GM12878 (cell line): Measurements from ENCODE around the gene THSD8. TPM values are rescaled to one million over a fixed set of nuclear protein-coding genes. Genes with fewer than 3 reads are reported as not detected.

ENCODE experiments used
- ATAC-seq: fragments of 200-7000 bp; cut with Tn5 transposase; 3 replicates; pipeline ENCODE4 v1.9.1; 2020; ENCODE audit warnings: mild to moderate bottlenecking, moderate library complexity
- BruUV-seq: library from RNA; stranded (reverse); fragments of 400-500 nt; replicated peaks from 2 replicates; lab custom pipeline; 2021; lab: Mats Ljungman, UMichigan
- CTCF ChIA-PET: fragments of 300-600 bp; sonication (Branson Sonifier 250); formaldehyde crosslinking; extraction: SDS; loops from one replicate; lab custom pipeline; 2021; ENCODE audit warnings: inconsistent platforms; lab: Yijun Ruan, JAX
- POLR2A ChIA-PET: fragments of 350-600 bp; formaldehyde crosslinking; extraction: SDS; loops from one replicate; lab custom pipeline; 2021; ENCODE audit warnings: inconsistent platforms; lab: Charles Lee
- RAD21 ChIA-PET: fragments of 300-600 bp; sonication (Branson Sonifier 250); formaldehyde crosslinking; loops from one replicate; lab custom pipeline; 2023; ENCODE audit warnings: antibody characterized with exemption; ENCODE audit not compliant: unreplicated experiment; lab: Charles Lee
- SMC1A ChIA-PET: fragments of 300-600 bp; sonication (Branson Sonifier 250); formaldehyde crosslinking; loops from one replicate; lab custom pipeline; 2023; ENCODE audit not compliant: unreplicated experiment, uncharacterized antibody; lab: Charles Lee
- DNase-seq: peaks from one replicate; pipeline ENCODE4 v3.0.0-alpha.2; 2011; ENCODE audit warnings: low read depth, low spot score
- FAIRE-seq: peaks from 3 replicates; lab custom pipeline; 2011; peaks lifted over from hg19 to GRCh38; lab: Jason Lieb, UNC
- H2AFZ ChIP-seq: 2 replicates; pipeline ENCODE4 v1.6.0; 2011; ENCODE audit warnings: low read depth, low read length, control low read depth; ENCODE audit not compliant: control insufficient read depth
- H3K27ac ChIP-seq: 2 replicates; pipeline ENCODE4 v1.5.1; 2011; ENCODE audit warnings: control low read depth; ENCODE audit not compliant: control insufficient read depth, insufficient read depth
- H3K27me3 ChIP-seq, 2 experiments: replicated peaks in 1 of 2; 2 replicates each; pipeline versions ENCODE4 v1.6.0 to v1.6.1; 2011; ENCODE audit warnings: low read length in 1 of 2; ENCODE audit not compliant: control insufficient read depth in 2 of 2, insufficient read depth in 2 of 2
- H3K36me3 ChIP-seq, 2 experiments: 2 replicates each; pipeline ENCODE4 v1.5.1; 2011; ENCODE audit warnings: low read length in 1 of 2; ENCODE audit not compliant: control insufficient read depth in 2 of 2, insufficient read depth in 2 of 2
- H3K4me1 ChIP-seq: 2 replicates; pipeline ENCODE4 v1.6.1; 2011; ENCODE audit warnings: mild to moderate bottlenecking, low read length, moderate library complexity, mixed read lengths; ENCODE audit not compliant: control insufficient read depth, insufficient read depth
- H3K4me2 ChIP-seq: 2 replicates; pipeline ENCODE4 v1.6.0; 2011; ENCODE audit warnings: control low read depth; ENCODE audit not compliant: control insufficient read depth, insufficient read depth
- H3K4me3 ChIP-seq: fragments of 200-600 bp; sonication (generic); 2 replicates; pipeline ENCODE4 v1.5.1; 2016
- H3K79me2 ChIP-seq: 2 replicates; pipeline ENCODE4 v1.6.0; 2011; ENCODE audit warnings: low read length; ENCODE audit not compliant: control insufficient read depth, insufficient read depth
- H3K9ac ChIP-seq: 2 replicates; pipeline ENCODE4 v1.8.0; 2011; ENCODE audit warnings: low read length, control low read depth, mixed read lengths; ENCODE audit not compliant: control insufficient read depth, insufficient read depth
- H3K9me3 ChIP-seq: replicated peaks from 3 replicates; pipeline ENCODE4 v1.5.1; 2011; ENCODE audit warnings: mild to moderate bottlenecking, low read length; ENCODE audit not compliant: control insufficient read depth, insufficient read depth
- H4K20me1 ChIP-seq: 2 replicates; pipeline ENCODE4 v1.6.0; 2011; ENCODE audit not compliant: control insufficient read depth, insufficient read depth
- GATAD2B ChIP-seq: fragments of 450-650 bp; conservative IDR thresholded peaks from 2 replicates; pipeline ENCODE4 v1.6.1; 2017; ENCODE audit warnings: low read depth, mild to moderate bottlenecking, moderate library complexity
- HDAC2 ChIP-seq: fragments of 200-600 bp; sonication (generic); IDR thresholded peaks from 2 replicates; pipeline ENCODE4 v1.6.1; 2017
- HDAC6 ChIP-seq: fragments of 200-600 bp; sonication (generic); IDR thresholded peaks from one replicate; pipeline ENCODE4 v1.8.0; 2017; ENCODE audit warnings: antibody characterized with exemption; ENCODE audit not compliant: unreplicated experiment
- IRF4 ChIP-seq: IDR thresholded peaks from 2 replicates; pipeline ENCODE4 v1.6.1; 2011; ENCODE audit warnings: low read depth, low read length
- MEF2A ChIP-seq: IDR thresholded peaks from 2 replicates; pipeline ENCODE4 v1.6.1; 2011; ENCODE audit warnings: low read depth, mild to moderate bottlenecking, low read length, moderate library complexity; ENCODE audit not compliant: insufficient read depth
- MLLT1 ChIP-seq: fragments of 450-650 bp; IDR thresholded peaks from 2 replicates; pipeline ENCODE4 v1.6.1; 2016; ENCODE audit warnings: mild to moderate bottlenecking
- MTA3 ChIP-seq: IDR thresholded peaks from 2 replicates; pipeline ENCODE4 v1.6.1; 2012; ENCODE audit warnings: low read length, inconsistent platforms, borderline replicate concordance
- RAD21 ChIP-seq: IDR thresholded peaks from 2 replicates; pipeline ENCODE4 v1.6.1; 2011; ENCODE audit warnings: mild to moderate bottlenecking, low read depth, low read length, moderate library complexity; ENCODE audit not compliant: insufficient read depth
- RB1 ChIP-seq: fragments of 450-650 bp; formaldehyde crosslinking; IDR thresholded peaks from 2 replicates; pipeline ENCODE4 v1.6.1; 2017; ENCODE audit warnings: mild to moderate bottlenecking, borderline replicate concordance
- SMC3 ChIP-seq: IDR thresholded peaks from 2 replicates; pipeline ENCODE4 v1.6.1; 2011; ENCODE audit warnings: low read length, improper control_type of control experiment, borderline replicate concordance
- SP1 ChIP-seq: IDR thresholded peaks from one replicate; pipeline ENCODE4 v1.6.1; 2011; ENCODE audit warnings: low read depth, low read length
- ZNF24 ChIP-seq: fragments of 450-650 bp; IDR thresholded peaks from 2 replicates; pipeline ENCODE4 v1.6.1; 2017; ENCODE audit warnings: antibody characterized with exemption, mild to moderate bottlenecking
- WGBS: methylation state at CpG from one replicate; pipeline ENCODE4 v1.1.6; 2016; ENCODE audit warnings: low lambda C conversion rate; ENCODE audit not compliant: insufficient replicate concordance, insufficient coverage; ENCODE audit errors: missing lambda C conversion rate; 5-methylcytosine and 5-hydroxymethylcytosine counted together
- in situ Hi-C: fragments of 300-500 bp; cut with MboI; formaldehyde crosslinking; loops from 9 replicates; pipeline ENCODE4 v1.14.3; 2018; ENCODE audit warnings: mixed read lengths
- intact Hi-C: fragments of 100-400 bp; cut with micrococcal nuclease; formaldehyde crosslinking; loops from one replicate; pipeline ENCODE4 v1.14.2; 2022; ENCODE audit not compliant: unreplicated experiment
- polyA plus RNA-seq, 11 experiments: library from polyadenylated mRNA; depleted of rRNA in 4 of 11; unstranded in 6 of 11; stranded (reverse) in 5 of 11; fragments of >200 nt; fragmentation: Nextera tagmentation in 4 of 11; fragmentation: Illumina TruSeq in 1 of 11; extraction: Ambion mirVana in 4 of 11; extraction: Trizol in 1 of 11; gene quantifications; 1 replicate in 1 of 11; 2 replicates in 10 of 11; pipeline versions ENCODE4 v1.2.1 to v1.2.3, GENCODE V29; 2011 to 2016; ENCODE audit warnings: inconsistent platforms in 2 of 11, missing spikeins in 2 of 11, low read depth in 1 of 11
- total RNA-seq, 4 experiments: library from RNA; depleted of rRNA in 3 of 4; stranded (reverse); fragments of >200 nt in 3 of 4; fragmentation: Illumina TruSeq in 1 of 4; extraction: Trizol in 1 of 4; gene quantifications; 2 replicates each; pipeline versions ENCODE4 v1.2.1 to v1.2.3, GENCODE V29; 2013 to 2021
- TF ChIP-seq, protein P1 (sequence below): IDR thresholded peaks from 2 replicates; pipeline ENCODE4 v1.6.1; 2011; ENCODE audit warnings: low read depth, low read length, improper control_type of control experiment, borderline replicate concordance

THSD8 gene
- total and polyA plus RNA-seq, 10 of the 15 experiments (the other 5 are each of a cell fraction or from before 2014, with no cell fraction given), result 0.24 to 32.3 (median 21.3) TPM; not detected in 2

DNA sequence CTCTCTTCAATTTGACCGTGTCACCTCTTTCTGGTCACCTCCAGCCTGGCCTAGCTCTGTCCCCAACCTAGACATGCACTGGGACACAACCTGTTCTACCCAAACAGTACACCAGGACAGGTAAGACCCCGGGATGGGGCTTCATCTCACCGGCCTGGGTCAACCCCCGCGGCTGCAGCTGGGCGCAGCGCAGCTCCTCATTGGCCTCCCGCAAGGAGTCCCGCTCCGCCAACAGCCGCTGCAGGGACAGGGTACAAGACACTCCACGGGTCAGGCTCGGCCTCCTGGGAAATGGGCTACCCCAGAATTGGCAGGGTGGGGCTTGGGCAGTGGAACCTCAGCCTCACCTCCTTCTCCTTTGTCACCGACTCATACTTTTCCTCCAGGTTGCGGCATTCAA lies 34.2 kb upstream of the THSD8 start:
- RAD21 ChIA-PET, result interaction anchor here (2.0 to 9.0 kb wide), 3 partner anchors 25 to 80 kb away, joined by 4 to 76 read pairs (median 22); no protein-coding TSS in a partner anchor
- Histone ChIP-seq H2AFZ (no peak overlapping the region), H3K9me3 (no peaks in the 10 kb centered on the region), H3K9ac (no peak overlapping the region), H3K4me1 (no peaks in the 10 kb centered on the region; the same call in 1 of the 2 replicates), H3K27me3 (no peaks in the 10 kb centered on the region; a peak in 1 of 4 replicates), H3K36me3 (no peaks in the 10 kb centered on the region), H3K4me2 (no peak overlapping the region), H4K20me1 (no peaks in the 10 kb centered on the region), H3K27ac (no peak overlapping the region), H3K4me3 (no peak overlapping the region), H3K79me2 (no peaks in the 10 kb centered on the region)
- in situ Hi-C loops (loop anchor here (5.0 kb wide), 1 partner anchor 80 kb away; no protein-coding TSS in a partner anchor), intact Hi-C loops (no loop called here)
- WGBS, result 94% methylated on average over 15 of the region's 15 CpGs
- SMC1A ChIA-PET, result interaction anchor here (0.6 to 4.6 kb wide), 4 partner anchors 10 to 80 kb away, joined by 5 to 61 read pairs (median 12); no protein-coding TSS in a partner anchor
- no peak for TF ChIP-seq MEF2A
- TF ChIP-seq MTA3, result no peak
- no peak for TF ChIP-seq MLLT1
- no peak for TF ChIP-seq SMC3
- no peak for TF ChIP-seq RAD21
- TF ChIP-seq RB1, result no peak
- TF ChIP-seq IRF4, result no peak
- TF ChIP-seq SP1, result no peak
- no peak for TF ChIP-seq HDAC2
- TF ChIP-seq HDAC6, result no peak
- TF ChIP-seq GATAD2B, result no peak
- TF ChIP-seq, protein P1, sequence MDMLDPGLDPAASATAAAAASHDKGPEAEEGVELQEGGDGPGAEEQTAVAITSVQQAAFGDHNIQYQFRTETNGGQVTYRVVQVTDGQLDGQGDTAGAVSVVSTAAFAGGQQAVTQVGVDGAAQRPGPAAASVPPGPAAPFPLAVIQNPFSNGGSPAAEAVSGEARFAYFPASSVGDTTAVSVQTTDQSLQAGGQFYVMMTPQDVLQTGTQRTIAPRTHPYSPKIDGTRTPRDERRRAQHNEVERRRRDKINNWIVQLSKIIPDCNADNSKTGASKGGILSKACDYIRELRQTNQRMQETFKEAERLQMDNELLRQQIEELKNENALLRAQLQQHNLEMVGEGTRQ, result no peak
- TF ChIP-seq ZNF24, result no peak
- POLR2A ChIA-PET, result interaction anchor here (0.6 to 0.8 kb wide), 2 partner anchors 28 to 105 kb away, joined by 3 to 5 read pairs; no protein-coding TSS in a partner anchor
- BruUV-seq, result no TSS peak
- FAIRE-seq (no peak), ATAC-seq (no peak), DNase-seq (no peak)
- CTCF ChIA-PET, result interaction anchor here (6.0 to 17.0 kb wide), 3 partner anchors 10 to 80 kb away, joined by 45 to 426 read pairs (median 235); partner anchors contain the start of genes JUNB, PRDX2 and THSD8
